OCI-LY3 (cell line): ENCODE data around the gene NAB1.

Experiments
- CTCF ChIP-seq: fragments of 200-600, 300-600 bp; sonication (generic); IDR thresholded peaks from 2 replicates; pipeline ENCODE4 v1.5.1; 2014; ENCODE audit warnings: antibody characterized with exemption, low read length, low read depth
- EZH2phosphoT487 ChIP-seq: fragments of 200-600 bp; shearing (Covaris generic); IDR thresholded peaks from 2 replicates; pipeline ENCODE4 v1.6.1; 2018; ENCODE audit warnings: antibody characterized with exemption, mixed run types, low read depth

GRCh38 chr2:190716176-190716807 is 67.4 kb downstream of the NAB1 start:
- no peak for TF ChIP-seq CTCF
- TF ChIP-seq EZH2phosphoT487 = no peak
